Stomach (tissue), 9 donors: ENCODE data around the gene CD2AP. TPM values are rescaled to one million over a fixed set of nuclear protein-coding genes. Genes with fewer than 3 reads are reported as not detected.

Experiments used
- DNase-seq, 2 donors: peaks; one replicate each; pipeline versions ENCODE4 v3.0.0 to v3.0.0-alpha.2; 2013 to 2019
- H3K27ac ChIP-seq, 5 donors: fragments of 200-600 bp in 4 of 5; sonication (generic) in 4 of 5; one replicate each; pipeline ENCODE4 v1.5.1; 2013 to 2019; ENCODE audit warnings: mild to moderate bottlenecking in 1 of 5, moderate library complexity in 1 of 5
- H3K27me3 ChIP-seq, 3 donors: fragments of 200-600 bp; sonication (generic); one replicate each; pipeline ENCODE4 v1.5.1; 2017 to 2019; ENCODE audit warnings: mixed run types in 1 of 3
- H3K36me3 ChIP-seq, 4 donors: fragments of 200-600 bp; sonication (generic); 1 replicate in 3 of 4; 2 replicates in 1 of 4; pipeline ENCODE4 v1.5.1; 2016 to 2019
- H3K4me1 ChIP-seq, 4 donors: fragments of 200-600 bp; sonication (generic); one replicate each; pipeline ENCODE4 v1.5.1; 2016 to 2019
- H3K4me3 ChIP-seq, 4 donors: fragments of 200-600 bp; sonication (generic) in 3 of 4; one replicate each; pipeline ENCODE4 v1.5.1; 2016 to 2019; ENCODE audit warnings: mild to moderate bottlenecking in 1 of 4
- H3K9me3 ChIP-seq, 4 donors: fragments of 200-600 bp; sonication (generic); one replicate each; pipeline ENCODE4 v1.5.1; 2016 to 2019
- EP300 ChIP-seq: sonication (generic); formaldehyde crosslinking; IDR thresholded peaks from one replicate; pipeline ENCODE4 v1.6.1; 2017; ENCODE audit warnings: antibody characterized with exemption
- POLR2A ChIP-seq, 4 donors: fragments of 450-650 bp; IDR thresholded peaks; one replicate each; pipeline ENCODE4 v1.6.1; 2016; ENCODE audit warnings: antibody characterized with exemption in 4 of 4, control low read depth in 2 of 4, mild to moderate bottlenecking in 1 of 4, moderate library complexity in 1 of 4
- POLR2AphosphoS5 ChIP-seq, 3 donors: sonication (generic); formaldehyde crosslinking; IDR thresholded peaks; one replicate each; pipeline ENCODE4 v1.6.1; 2016; ENCODE audit warnings: antibody characterized with exemption in 3 of 3
- WGBS, 5 donors: extraction: QIAGEN DNeasy Blood & Tissue Kit in 3 of 5; methylation state at CpG; one replicate each; pipeline versions ENCODE4 v1.1.5 to v1.1.7; 2013 to 2018; 5-methylcytosine and 5-hydroxymethylcytosine counted together
- intact Hi-C: fragments of 100-400 bp; cut with DNase I; formaldehyde crosslinking; loops from one replicate; pipeline ENCODE4 v1.15.1; 2023; ENCODE audit warnings: low total_unique reads
- polyA plus RNA-seq, 3 donors: library from polyadenylated mRNA; stranded (reverse); fragments of 200-250 nt; gene quantifications; one replicate each; pipeline ENCODE4 v1.2.3, GENCODE V29; 2013
- total RNA-seq, 5 donors: library from RNA; depleted of rRNA; stranded (reverse); fragments of >200 nt; gene quantifications; one replicate each; pipeline versions ENCODE4 v1.1.0 to v1.2.3, GENCODE V29; 2014 to 2016
- TF ChIP-seq, protein P1 (sequence below), 7 experiments: fragments of 450-650 bp in 4 of 7; fragments of 200-600 bp in 3 of 7; sonication (generic) in 3 of 7; IDR thresholded peaks; one replicate each; pipeline ENCODE4 v1.5.1; 2016 to 2019; ENCODE audit warnings: antibody characterized with exemption in 7 of 7, control low read depth in 2 of 7, mild to moderate bottlenecking in 1 of 7
- donor health status: healthy with polysubstance abuse.
- donor health status: Bipolar disorder and iron deficiency.
- donor health status: healthy.

The CD2AP gene
- total and polyA plus RNA-seq, 8 donors, result 10.3 to 118 (median 46.9) TPM

DNA sequence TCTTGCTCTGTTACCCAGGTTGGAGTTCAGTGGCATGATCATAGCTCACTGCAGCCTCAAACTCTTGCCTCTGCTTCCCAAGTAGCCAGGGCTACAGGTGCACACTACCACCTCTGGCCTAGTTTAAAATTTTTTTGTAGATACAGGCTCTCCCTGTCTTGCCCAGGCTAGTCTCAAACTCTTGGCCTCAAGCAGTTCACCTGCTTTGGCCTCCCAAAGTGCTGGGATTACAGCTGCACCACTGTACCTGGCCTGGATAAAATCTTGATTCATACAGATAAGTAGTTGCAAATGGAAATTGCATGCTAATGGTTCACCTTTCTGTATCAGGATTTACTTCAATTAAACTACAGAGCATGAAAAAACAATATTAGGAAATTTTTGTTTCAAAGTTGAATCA lies 4.2 kb downstream of the CD2AP start:
- TF ChIP-seq, protein P1, sequence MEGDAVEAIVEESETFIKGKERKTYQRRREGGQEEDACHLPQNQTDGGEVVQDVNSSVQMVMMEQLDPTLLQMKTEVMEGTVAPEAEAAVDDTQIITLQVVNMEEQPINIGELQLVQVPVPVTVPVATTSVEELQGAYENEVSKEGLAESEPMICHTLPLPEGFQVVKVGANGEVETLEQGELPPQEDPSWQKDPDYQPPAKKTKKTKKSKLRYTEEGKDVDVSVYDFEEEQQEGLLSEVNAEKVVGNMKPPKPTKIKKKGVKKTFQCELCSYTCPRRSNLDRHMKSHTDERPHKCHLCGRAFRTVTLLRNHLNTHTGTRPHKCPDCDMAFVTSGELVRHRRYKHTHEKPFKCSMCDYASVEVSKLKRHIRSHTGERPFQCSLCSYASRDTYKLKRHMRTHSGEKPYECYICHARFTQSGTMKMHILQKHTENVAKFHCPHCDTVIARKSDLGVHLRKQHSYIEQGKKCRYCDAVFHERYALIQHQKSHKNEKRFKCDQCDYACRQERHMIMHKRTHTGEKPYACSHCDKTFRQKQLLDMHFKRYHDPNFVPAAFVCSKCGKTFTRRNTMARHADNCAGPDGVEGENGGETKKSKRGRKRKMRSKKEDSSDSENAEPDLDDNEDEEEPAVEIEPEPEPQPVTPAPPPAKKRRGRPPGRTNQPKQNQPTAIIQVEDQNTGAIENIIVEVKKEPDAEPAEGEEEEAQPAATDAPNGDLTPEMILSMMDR (IDR thresholded peaks at IDR 0.05), result no peak
- TF ChIP-seq EP300, result no peak
- TF ChIP-seq POLR2AphosphoS5 (IDR thresholded peaks at IDR 0.05), result no peak
- TF ChIP-seq POLR2A (IDR thresholded peaks at IDR 0.05), result no peak
- no peaks in the 10 kb centered on the region for H3K27me3 ChIP-seq
- intact Hi-C loops, result no loop called here
- H3K4me1 ChIP-seq, result peaks cover 5 to 73% (median 51%) of the 10 kb centered on the region in 4 donors
- H3K9me3 ChIP-seq, result no peaks in the 10 kb centered on the region
- H3K36me3 ChIP-seq, result no peaks in the 10 kb centered on the region
- no peak overlapping the region for H3K4me3 ChIP-seq
- DNase-seq, result no peak
- H3K27ac ChIP-seq, result no peak overlapping the region

DNA sequence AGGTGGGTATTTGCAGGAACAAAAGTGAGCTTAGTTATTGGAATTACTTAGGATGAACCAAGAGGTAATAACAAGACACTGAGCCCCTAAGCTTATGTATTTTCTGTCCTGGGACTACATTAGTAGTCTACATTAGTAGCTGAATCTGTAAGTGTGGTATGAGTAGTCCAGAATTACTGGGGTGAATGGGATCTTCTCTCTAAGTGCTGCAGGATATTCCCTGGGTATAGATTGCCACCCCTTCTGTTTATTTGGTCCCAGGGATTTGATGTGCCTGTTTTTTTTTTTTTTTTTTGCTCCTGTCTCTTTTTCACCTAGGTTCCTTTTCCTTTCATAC lies 5.9 kb downstream of the CD2AP start:
- no peak for TF ChIP-seq POLR2AphosphoS5 (IDR thresholded peaks at IDR 0.05)
- TF ChIP-seq EP300, result no peak
- TF ChIP-seq, protein P1 (IDR thresholded peaks at IDR 0.05), result no peak
- TF ChIP-seq POLR2A (IDR thresholded peaks at IDR 0.05), result no peak
- no peak for DNase-seq
- no peaks in the 10 kb centered on the region for H3K36me3 ChIP-seq
- no peaks in the 10 kb centered on the region for H3K9me3 ChIP-seq
- peaks cover 5 to 75% (median 49%) of the 10 kb centered on the region in 4 donors for H3K4me1 ChIP-seq
- no peak overlapping the region for H3K4me3 ChIP-seq
- H3K27ac ChIP-seq, result peak overlapping the region in 4 of 5 donors; percentile 12 to 29 (median 22)
- H3K27me3 ChIP-seq, result no peaks in the 10 kb centered on the region
- intact Hi-C loops, result no loop called here

- TF ChIP-seq EP300, result no peak
- DNase-seq, result no peak
- no peaks in the 10 kb centered on the region for H3K36me3 ChIP-seq
- 0 to 33% (median 12%) methylated on average over 1 of the region's 1 CpG for WGBS, 5 donors
- H3K4me3 ChIP-seq, result no peak overlapping the region
- no peaks in the 10 kb centered on the region for H3K9me3 ChIP-seq
- H3K4me1 ChIP-seq, result peaks cover 5 to 73% (median 47%) of the 10 kb centered on the region in 4 donors
- H3K27me3 ChIP-seq, result no peaks in the 10 kb centered on the region
- H3K27ac ChIP-seq, result peak overlapping the region in 2 of 5 donors; percentile 25 to 29
- intact Hi-C loops, result no loop called here
Observed at GRCh38 chr6:47483853-47484546, 6.4 kb downstream of the CD2AP start.

DNA sequence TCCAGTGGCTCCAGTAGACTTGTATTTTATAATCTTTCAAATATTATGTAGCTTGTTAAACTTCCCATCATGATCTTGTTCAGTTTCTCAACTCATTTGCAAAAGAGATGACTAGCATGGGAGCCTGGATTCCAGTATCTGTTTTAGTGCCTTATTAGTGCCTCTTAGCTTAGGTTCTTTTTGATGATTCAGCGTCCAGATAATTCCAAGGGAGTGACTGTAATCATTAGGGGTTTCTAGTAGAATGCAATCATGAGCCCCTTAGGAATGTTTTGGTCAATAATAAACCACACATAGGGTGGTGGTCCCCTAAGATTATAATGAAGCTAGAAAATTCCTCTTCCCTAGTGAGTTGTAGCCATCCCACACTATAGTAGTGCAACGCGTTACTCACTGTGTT lies 7.0 kb downstream of the CD2AP start:
- WGBS, 5 donors, result 78 to 94% (median 83%) methylated on average over 3 of the region's 3 CpGs
- TF ChIP-seq POLR2AphosphoS5 (IDR thresholded peaks at IDR 0.05) (no peak), EP300 (no peak), POLR2A (IDR thresholded peaks at IDR 0.05) (no peak)
- TF ChIP-seq, protein P1 (IDR thresholded peaks at IDR 0.05), result no peak
- no peak for DNase-seq
- intact Hi-C loops, result no loop called here
- Histone ChIP-seq H3K27me3 (no peaks in the 10 kb centered on the region), H3K36me3 (no peaks in the 10 kb centered on the region), H3K9me3 (no peaks in the 10 kb centered on the region), H3K4me3 (no peak overlapping the region), H3K4me1 (peaks cover 5 to 73% (median 41%) of the 10 kb centered on the region in 4 donors), H3K27ac (no peak overlapping the region)

GRCh38 chr6:47485083-47485482 lies 7.5 kb downstream of the CD2AP start:
- TF ChIP-seq EP300, result no peak
- TF ChIP-seq POLR2AphosphoS5 (IDR thresholded peaks at IDR 0.05), result no peak
- TF ChIP-seq POLR2A (IDR thresholded peaks at IDR 0.05), result no peak
- TF ChIP-seq, protein P1 (IDR thresholded peaks at IDR 0.05), result no peak
- H3K9me3 ChIP-seq, result no peaks in the 10 kb centered on the region
- DNase-seq, result no peak
- H3K27me3 ChIP-seq, result no peaks in the 10 kb centered on the region
- intact Hi-C loops, result no loop called here
- peaks cover 8 to 74% (median 39%) of the 10 kb centered on the region in 4 donors for H3K4me1 ChIP-seq
- WGBS, 5 donors, result 72 to 85% (median 84%) methylated on average over 2 of the region's 2 CpGs
- H3K27ac ChIP-seq, result no peak overlapping the region
- H3K36me3 ChIP-seq, result no peaks in the 10 kb centered on the region
- H3K4me3 ChIP-seq, result no peak overlapping the region
